ENCODE data around the gene YAP1.
A peak's percentile ranks its signal among the peaks of the same experiment; 100 is the strongest.
"Not testable (repeated sequence)": the region's sequence is repeated elsewhere in the genome, so short reads cannot be mapped to it uniquely, and the experiment has no call there.

The YAP1 gene

GRCh38 chr11:102240502-102240901, 130.3 kb downstream of the YAP1 start:
- DNase-seq (ENCODE audit: low read depth in 2 of 2) = no peak

GRCh38 chr11:102241026-102241425, 130.8 kb downstream of the YAP1 start:
- DNase-seq (ENCODE audit: low read depth in 2 of 2) = no peak

GRCh38 chr11:102243399-102243884, 133.2 kb downstream of the YAP1 start:
- DNase-seq (ENCODE audit: low read depth in 2 of 2) = no peak

- no peak for DNase-seq (ENCODE audit: low read depth in 2 of 2)
Measured at GRCh38 chr11:102244681-102245409, 134.6 kb downstream of the YAP1 start.

GRCh38 chr11:102251423-102251822, 141.2 kb downstream of the YAP1 start:
- no peak for DNase-seq (ENCODE audit: low read depth in 2 of 2)

GRCh38 chr11:102252339-102252891, 142.2 kb downstream of the YAP1 start:
- no peak for DNase-seq (ENCODE audit: low read depth in 2 of 2)

GRCh38 chr11:102253020-102253715, 142.9 kb downstream of the YAP1 start:
- DNase-seq (ENCODE audit: low read depth in 2 of 2) = no peak

GRCh38 chr11:102254047-102254446, 143.8 kb downstream of the YAP1 start:
- DNase-seq (ENCODE audit: low read depth in 2 of 2) = no peak

- DNase-seq (ENCODE audit: low read depth in 2 of 2) = no peak
Measured at GRCh38 chr11:102256251-102256650, 146.0 kb downstream of the YAP1 start.

- no peak for DNase-seq (ENCODE audit: low read depth in 2 of 2)
Measured at GRCh38 chr11:102260241-102260640, 150.0 kb downstream of the YAP1 start.

- DNase-seq (ENCODE audit: low read depth in 2 of 2) = no peak
Measured at GRCh38 chr11:102263379-102264003, 153.2 kb downstream of the YAP1 start.

GRCh38 chr11:102264704-102265103, 154.5 kb downstream of the YAP1 start:
- not testable (repeated sequence) for DNase-seq (ENCODE audit: low read depth in 2 of 2)

- DNase-seq (ENCODE audit: low read depth in 2 of 2) = no peak
Measured at GRCh38 chr11:102266099-102266498, 155.9 kb downstream of the YAP1 start.

- no peak for DNase-seq (ENCODE audit: low read depth in 2 of 2)
Measured at GRCh38 chr11:102267609-102268008, 157.4 kb downstream of the YAP1 start.

GRCh38 chr11:102268083-102268984, 158.1 kb downstream of the YAP1 start:
- DNase-seq (ENCODE audit: low read depth in 2 of 2) = peak; percentile 37 to 59

- no peak for DNase-seq (ENCODE audit: low read depth in 2 of 2)
Measured at GRCh38 chr11:102268985-102269470, 158.8 kb downstream of the YAP1 start.

- DNase-seq (ENCODE audit: low read depth in 2 of 2) = no peak
Measured at GRCh38 chr11:102269927-102270326, 159.7 kb downstream of the YAP1 start.

- DNase-seq (ENCODE audit: low read depth in 2 of 2) = no peak
Measured at GRCh38 chr11:102272047-102272824, 162.0 kb downstream of the YAP1 start.

- no peak for DNase-seq (ENCODE audit: low read depth in 2 of 2)
Measured at GRCh38 chr11:102274628-102275027, 164.4 kb downstream of the YAP1 start.

GRCh38 chr11:102276362-102276761, 166.1 kb downstream of the YAP1 start:
- DNase-seq (ENCODE audit: low read depth in 2 of 2) = no peak

All from stimulated activated CD8-positive, alpha-beta memory T cell treated with anti-CD3 and anti-CD28 coated beads, Interleukin-2, amount 100 ng/mL, for 1 hour (primary cell).